ENCODE data around the gene KDM2B.

The KDM2B gene

GRCh38 chr12:121579981-121580868, 598 bp downstream of the KDM2B start:
- ChIA-PET CTCF (interaction anchor here (0.7 to 4.2 kb wide), 8 partner anchors 11 to 103 kb away, joined by 3 to 16 read pairs (median 3); partner anchors contain the start of gene ORAI1), POLR2A (no interaction called here)
- no peak for TF ChIP-seq CTCF (IDR thresholded peaks at IDR 0.05; ENCODE audit: control extremely low read depth, extremely low read depth, low read depth, missing control alignments)
- peak; percentile 71 for DNase-seq (ENCODE audit: extremely low spot score)

- DNase-seq (ENCODE audit: extremely low spot score) = peak; percentile 55
- no peak for TF ChIP-seq CTCF (IDR thresholded peaks at IDR 0.05; ENCODE audit: control extremely low read depth, extremely low read depth, low read depth, missing control alignments)
- POLR2A ChIA-PET = interaction anchor here (0.6 to 1.4 kb wide), 2 partner anchors 17 to 100 kb away, joined by 3 to 4 read pairs; no protein-coding TSS in a partner anchor
- CTCF ChIA-PET = interaction anchor here (0.8 to 4.2 kb wide), 7 partner anchors 9 to 104 kb away, joined by 3 to 16 read pairs (median 4); partner anchors contain the start of gene ORAI1
Measured at GRCh38 chr12:121579190-121579791, 1.5 kb downstream of the KDM2B start.

GRCh38 chr12:121578230-121579189, 2.3 kb downstream of the KDM2B start:
- POLR2A ChIA-PET = interaction anchor here (0.5 to 1.4 kb wide), 3 partner anchors 16 to 99 kb away, joined by 3 to 4 read pairs (median 3); no protein-coding TSS in a partner anchor
- peak; percentile 44 for DNase-seq (ENCODE audit: extremely low spot score)
- CTCF ChIA-PET = interaction anchor here (1.1 to 4.2 kb wide), 10 partner anchors 10 to 104 kb away, joined by 3 to 16 read pairs (median 4); partner anchors contain the start of gene ORAI1
- TF ChIP-seq CTCF (IDR thresholded peaks at IDR 0.05; ENCODE audit: control extremely low read depth, extremely low read depth, low read depth, missing control alignments) = peak; percentile 40

- TF ChIP-seq CTCF (IDR thresholded peaks at IDR 0.05; ENCODE audit: control extremely low read depth, extremely low read depth, low read depth, missing control alignments) = no peak
- DNase-seq (ENCODE audit: extremely low spot score) = peak; percentile 15
- POLR2A ChIA-PET = no interaction called here
Measured at GRCh38 chr12:121577443-121578180, 3.2 kb downstream of the KDM2B start.

GRCh38 chr12:121576851-121577391, 3.9 kb downstream of the KDM2B start:
- DNase-seq (ENCODE audit: extremely low spot score) = peak; percentile 31
- ChIA-PET POLR2A (no interaction called here), CTCF (interaction anchor here (1.2 to 4.2 kb wide), 13 partner anchors 8 to 217 kb away, joined by 3 to 16 read pairs (median 4); partner anchors contain the start of genes ORAI1 and RHOF)
- TF ChIP-seq CTCF (IDR thresholded peaks at IDR 0.05; ENCODE audit: control extremely low read depth, extremely low read depth, low read depth, missing control alignments) = no peak

More at GRCh38 chr12:121577443-121578180, 3.2 kb downstream of the KDM2B start:
- CTCF ChIA-PET = interaction anchor here (1.2 to 4.2 kb wide), 12 partner anchors 9 to 216 kb away, joined by 3 to 16 read pairs (median 4); partner anchors contain the start of genes ORAI1 and RHOF

Measured in GM10248 (cell line).